GM21367 (cell line): ENCODE results near the gene PLEKHN1.

Experiments
- ATAC-seq: cut with Tn5 transposase; IDR thresholded peaks from one replicate; pipeline ENCODE4 v1.9.1; 2021; ENCODE audit not compliant: unreplicated experiment

The PLEKHN1 gene

GRCh38 chr1:966135-966703 is at the start of gene PLEKHN1:
TSS of gene PLEKHN1 (plus strand) at chr1:966482. CDS start at chr1:966532, 50 bp downstream.
- peak; percentile 30 for ATAC-seq

- ATAC-seq, result no peak
Measured at GRCh38 chr1:917076-917459, 49.2 kb upstream of the PLEKHN1 start.

GRCh38 chr1:917466-918091 is 48.7 kb upstream of the PLEKHN1 start:
- ATAC-seq, result no peak

GRCh38 chr1:918353-918752 is 47.9 kb upstream of the PLEKHN1 start:
- ATAC-seq, result no peak

GRCh38 chr1:918843-919242 is 47.4 kb upstream of the PLEKHN1 start:
- ATAC-seq, result no peak

GRCh38 chr1:919271-919872 is 46.9 kb upstream of the PLEKHN1 start:
- no peak for ATAC-seq

- ATAC-seq, result no peak
Measured at GRCh38 chr1:920010-920409, 46.3 kb upstream of the PLEKHN1 start.

GRCh38 chr1:920521-920920 is 45.8 kb upstream of the PLEKHN1 start:
- no peak for ATAC-seq

- no peak for ATAC-seq
Measured at GRCh38 chr1:921011-921837, 45.1 kb upstream of the PLEKHN1 start.

- no peak for ATAC-seq
Measured at GRCh38 chr1:923131-923990, 42.9 kb upstream of the PLEKHN1 start, which contains the start of gene SAMD11. TSS of gene SAMD11 (plus strand) at chr1:923923. CDS start at chr1:924432, 509 bp downstream.

- no peak for ATAC-seq
Measured at GRCh38 chr1:923991-924655, 42.2 kb upstream of the PLEKHN1 start.

GRCh38 chr1:924656-925560 is 41.4 kb upstream of the PLEKHN1 start:
- ATAC-seq, result no peak

GRCh38 chr1:925561-926421 is 40.5 kb upstream of the PLEKHN1 start:
- no peak for ATAC-seq

- ATAC-seq, result no peak
Measured at GRCh38 chr1:927234-927633, 39.0 kb upstream of the PLEKHN1 start.

- no peak for ATAC-seq
Measured at GRCh38 chr1:927748-928147, 38.5 kb upstream of the PLEKHN1 start.

- no peak for ATAC-seq
Measured at GRCh38 chr1:928825-929661, 37.2 kb upstream of the PLEKHN1 start.
